HG02973 (cell line): ENCODE results near the gene MCM3.
A peak's percentile ranks its signal among the peaks of the same experiment; 100 is the strongest.

Experiments used
- ATAC-seq: cut with Tn5 transposase; IDR thresholded peaks from one replicate; pipeline ENCODE4 v1.9.1; 2021; ENCODE audit warnings: moderate library complexity; ENCODE audit not compliant: unreplicated experiment

MCM3 gene

DNA sequence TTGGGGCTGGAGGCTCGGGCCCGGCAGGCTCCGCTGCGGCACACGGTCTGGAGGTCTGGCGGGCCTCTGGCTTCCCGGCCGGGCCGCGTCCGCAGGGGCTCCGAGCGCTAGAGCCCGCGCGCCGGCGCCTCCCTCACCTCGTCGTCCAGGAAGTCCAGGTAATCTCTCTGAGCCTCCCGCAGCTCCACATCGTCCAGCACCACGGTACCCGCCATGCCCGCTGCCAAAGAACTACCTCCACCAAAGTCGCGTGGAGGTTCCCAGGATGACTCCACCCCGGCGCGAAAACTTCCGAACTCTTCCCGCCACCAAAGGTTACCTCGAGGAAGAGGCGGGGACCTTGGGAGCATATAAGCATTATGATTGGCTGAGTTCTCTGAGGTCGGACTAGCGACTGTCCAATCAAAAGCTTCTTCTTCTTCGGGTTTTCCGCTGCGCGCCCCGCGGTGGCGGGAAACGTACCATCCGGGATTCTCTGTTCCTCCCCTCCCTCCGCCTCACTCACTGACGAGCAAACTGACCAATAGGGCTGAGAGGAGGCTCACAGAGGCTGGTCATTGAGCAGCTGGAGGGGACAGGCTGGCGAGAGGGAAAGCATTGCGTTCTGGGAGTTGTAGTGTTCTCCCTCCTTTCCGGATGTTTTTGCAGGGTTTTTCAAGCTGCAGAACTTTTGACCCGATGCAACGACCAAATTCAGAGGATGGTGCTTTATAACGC, at the start of gene MCM3:
MCM3 (minus strand) TSS at position 283 of the 717 bp plus-strand sequence; CDS start at position 215, 68 bp downstream.
- ATAC-seq: peak; percentile 95

DNA sequence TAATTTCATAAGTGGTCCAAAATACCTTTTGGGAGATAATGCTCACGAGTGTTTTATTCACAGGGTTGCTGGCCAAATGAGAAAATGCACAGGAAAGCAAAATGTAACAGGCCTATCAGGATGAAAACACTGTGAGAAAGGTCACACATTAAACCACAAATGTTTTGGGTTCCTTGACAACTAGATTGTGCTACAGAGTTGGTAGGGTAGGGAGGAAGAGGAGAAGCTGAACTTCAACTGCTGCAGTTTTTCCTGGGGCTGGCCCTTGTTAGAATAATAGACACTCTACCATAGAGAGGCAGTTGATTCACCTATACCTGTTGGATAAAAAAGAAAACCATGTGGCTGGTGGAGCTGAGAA, 49.3 kb upstream of the MCM3 start:
- no peak for ATAC-seq

DNA sequence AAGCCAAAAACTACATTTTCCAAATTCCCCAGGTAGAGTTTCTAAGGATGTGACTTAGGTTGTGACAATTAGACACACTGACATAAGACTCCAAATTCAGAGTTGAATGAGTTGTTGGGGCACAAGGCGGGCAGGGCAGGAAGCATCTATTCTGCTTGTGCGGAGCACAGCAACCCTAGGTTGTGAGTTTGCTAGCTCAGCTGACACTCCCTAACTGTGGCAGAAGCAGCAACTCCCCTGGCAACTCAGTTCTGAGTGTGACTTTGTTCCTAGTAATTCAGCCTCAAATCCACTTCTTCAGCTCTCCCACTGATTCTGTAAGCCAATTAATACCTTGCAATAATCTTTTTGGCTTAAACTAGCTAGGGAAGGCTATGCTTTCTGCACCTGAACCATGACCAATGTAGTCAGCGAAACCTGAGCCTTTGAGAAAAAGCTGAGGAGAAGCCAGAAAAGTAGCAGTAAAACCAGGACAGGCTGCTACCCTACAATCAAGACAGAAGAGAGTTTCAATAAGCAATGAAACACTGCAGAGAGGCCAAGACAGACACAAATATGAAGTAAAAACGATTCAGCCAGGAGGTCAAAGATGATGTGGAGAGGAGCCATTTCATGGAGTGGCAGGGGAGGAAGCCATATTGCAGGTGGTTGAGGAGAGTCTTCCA, 47.4 kb upstream of the MCM3 start:
- ATAC-seq: no peak

DNA sequence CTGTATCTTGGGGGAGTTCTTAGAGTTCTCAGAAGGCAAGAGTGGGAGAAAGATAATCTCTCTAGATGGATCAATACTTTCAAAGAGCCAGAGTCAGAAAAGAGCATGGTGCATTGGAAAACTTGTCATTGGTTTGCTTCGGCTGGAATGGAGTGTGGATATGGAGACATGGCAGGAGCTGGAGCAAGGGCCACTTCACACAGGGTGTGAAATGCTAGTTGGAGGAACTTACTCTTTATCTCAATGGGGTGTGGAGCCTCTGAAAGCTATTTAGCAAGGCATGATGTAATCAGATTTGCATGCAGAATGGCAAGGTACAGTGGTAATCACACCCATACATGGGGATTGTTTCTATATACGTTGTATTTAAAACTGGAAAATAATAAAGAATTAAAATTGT, 45.9 kb upstream of the MCM3 start:
- no peak for ATAC-seq

DNA sequence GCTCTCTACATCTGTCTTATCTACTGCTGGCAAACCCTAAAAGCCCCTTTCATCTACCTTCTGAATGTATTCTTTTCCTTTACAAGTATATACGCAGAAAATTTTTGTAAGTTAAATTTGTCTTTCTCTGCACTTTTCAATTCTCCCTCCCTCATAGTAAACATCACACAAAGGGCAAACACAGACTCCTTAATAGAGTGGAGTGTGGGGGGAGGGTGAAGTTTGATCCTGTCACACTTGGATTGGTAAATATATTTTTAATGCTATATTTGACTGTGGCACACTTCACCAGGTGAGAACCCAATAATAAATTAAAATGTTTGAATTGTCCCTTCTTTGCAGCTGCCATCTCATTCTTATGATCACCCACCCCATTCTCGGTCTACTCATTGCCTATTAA, 44.2 kb upstream of the MCM3 start:
- no peak for ATAC-seq

DNA sequence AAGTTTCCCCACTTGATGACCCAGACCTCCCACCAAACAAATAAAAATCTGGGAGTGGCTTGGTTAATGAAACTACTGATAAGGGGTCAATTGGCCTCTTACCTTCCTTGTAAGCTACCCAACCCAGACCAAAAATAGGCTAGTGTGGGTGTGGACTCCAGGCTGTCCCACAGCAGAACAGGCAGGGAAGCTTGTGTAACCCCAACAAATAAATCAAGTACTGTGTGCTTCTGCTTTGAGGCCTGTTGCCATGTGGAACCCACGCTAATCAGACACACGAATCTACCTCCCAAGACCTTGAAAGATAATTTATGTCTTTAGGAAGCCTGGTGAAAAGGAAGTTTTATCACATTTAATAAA, 43.7 kb upstream of the MCM3 start:
- no peak for ATAC-seq

DNA sequence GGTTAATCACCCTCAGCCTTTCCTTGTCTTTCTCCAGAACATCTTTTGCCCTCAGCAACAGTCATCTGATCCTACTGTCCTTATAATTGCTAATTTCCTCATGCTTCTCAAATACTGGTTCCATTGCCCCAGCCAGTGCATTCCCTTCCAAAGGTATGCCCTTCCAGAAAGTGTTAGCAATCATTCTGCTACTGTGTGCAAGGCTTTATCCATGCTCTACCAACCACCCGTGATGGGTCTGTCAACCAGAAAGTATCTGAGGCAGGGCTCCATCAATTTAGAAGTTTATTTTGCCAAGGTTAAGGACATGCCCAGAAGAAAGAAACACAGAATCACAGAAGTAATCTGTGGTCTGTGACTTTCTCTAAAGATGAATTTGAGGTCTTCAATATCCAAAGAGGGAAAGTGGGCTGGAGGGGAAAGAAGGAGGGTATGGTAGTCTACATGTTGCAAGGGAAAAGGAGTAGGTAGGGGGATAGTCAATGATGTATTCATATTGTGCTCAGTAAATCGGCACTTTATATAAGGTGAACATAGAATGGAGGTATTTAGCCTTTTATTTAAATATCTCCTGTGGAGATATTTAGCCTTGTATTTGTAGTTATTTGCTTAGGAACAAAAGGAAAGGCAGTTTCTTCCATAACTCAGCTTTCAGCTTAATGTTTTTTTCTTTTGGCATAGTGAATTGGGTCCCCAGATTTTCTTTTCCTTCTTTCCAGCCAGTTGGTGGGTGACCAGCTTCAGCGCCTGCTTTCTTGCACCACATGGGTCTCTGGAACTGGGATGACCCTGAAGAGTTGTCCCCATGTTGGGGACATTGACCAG, 42.2 kb upstream of the MCM3 start:
- no peak for ATAC-seq

DNA sequence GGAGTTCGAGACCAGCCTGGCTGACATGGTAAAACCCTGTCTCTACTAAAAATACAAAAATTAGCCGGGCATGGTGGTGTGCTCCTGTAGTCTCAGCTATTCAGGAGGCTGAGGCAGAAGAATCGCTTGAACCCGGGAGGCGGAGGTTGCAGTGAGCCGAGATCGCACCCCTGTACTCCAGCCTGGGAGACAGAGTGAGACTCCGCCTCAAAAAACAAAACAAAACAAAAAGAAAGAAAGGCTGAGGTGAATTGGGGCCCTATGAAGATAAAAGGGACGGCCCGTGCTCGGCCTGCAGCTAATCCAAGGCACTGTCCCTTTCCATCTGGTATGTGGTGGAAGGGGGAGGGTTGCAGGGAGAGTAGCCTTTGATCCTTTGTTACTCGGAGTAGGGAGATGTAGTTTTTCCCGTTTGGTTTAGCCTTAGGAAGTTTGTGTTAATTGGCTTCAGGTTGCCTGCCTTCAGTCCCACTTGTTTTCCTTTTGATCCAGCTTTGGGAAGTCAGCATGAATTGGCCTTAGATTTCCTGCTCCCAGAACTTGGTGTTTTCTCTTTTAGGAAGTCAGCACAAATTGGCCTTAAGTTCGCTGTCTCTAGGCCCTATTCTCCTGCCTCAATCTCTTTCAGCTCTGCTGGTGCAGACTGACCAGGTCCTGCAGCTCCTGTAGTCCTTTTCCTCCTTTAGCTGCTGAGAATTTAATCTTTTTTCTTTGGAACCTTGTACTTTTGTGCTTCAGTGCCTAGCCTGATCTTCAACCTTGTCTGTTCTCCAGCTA, 41.3 kb upstream of the MCM3 start:
- ATAC-seq: no peak

DNA sequence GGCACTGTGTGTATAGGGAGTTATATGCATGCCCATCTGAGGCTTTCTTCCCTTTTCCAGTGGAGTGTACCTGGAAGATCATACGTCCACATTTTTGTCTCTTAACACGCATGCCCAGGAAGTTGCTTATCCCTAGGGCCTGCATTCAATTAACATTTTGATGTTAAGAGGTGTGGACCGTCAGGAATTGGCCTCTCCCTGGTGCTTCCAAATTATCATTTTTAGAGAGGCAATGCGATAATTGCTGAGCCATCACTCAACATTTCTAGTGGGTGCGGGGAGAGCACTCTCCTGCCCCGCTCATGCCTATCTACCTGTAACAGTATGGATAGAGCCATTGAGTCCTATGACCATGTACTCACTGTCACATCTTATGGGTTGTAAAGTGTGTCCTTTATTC, 39.6 kb upstream of the MCM3 start:
- no peak for ATAC-seq

DNA sequence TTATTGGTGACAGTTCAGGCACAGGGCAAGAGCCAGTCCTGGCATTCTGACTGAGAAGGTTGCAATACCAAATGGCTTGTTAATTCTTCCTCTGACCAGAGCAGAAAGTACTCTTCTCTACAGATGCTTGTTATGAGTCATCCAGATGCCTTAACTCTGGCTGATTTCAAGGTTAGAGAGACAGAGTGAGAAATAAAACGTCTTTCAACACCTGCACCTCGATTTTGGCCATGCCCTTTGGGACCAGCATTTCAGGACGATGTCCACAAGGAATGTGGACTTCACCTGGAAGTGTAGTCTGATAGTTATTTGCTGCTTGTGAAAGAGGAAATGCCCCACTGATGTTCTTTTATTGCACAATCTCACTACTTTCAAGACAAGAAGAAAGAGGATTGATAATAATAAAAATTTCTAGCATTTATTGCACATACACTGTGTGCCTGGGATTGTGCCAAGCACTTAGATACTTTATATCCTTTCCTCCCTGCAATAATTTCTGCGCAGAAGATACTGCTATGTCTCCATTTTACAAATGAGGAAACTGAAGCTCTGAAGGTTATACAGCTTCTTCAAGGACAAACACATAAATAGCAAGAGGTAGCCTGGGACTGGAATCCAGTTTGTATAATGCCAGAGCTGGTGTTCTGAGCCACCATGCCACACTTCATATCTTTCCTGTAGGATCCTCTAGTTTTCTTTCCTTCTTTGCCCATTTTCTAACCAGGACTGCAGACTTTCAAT, 33.5 kb upstream of the MCM3 start:
- peak; percentile 100 for ATAC-seq

DNA sequence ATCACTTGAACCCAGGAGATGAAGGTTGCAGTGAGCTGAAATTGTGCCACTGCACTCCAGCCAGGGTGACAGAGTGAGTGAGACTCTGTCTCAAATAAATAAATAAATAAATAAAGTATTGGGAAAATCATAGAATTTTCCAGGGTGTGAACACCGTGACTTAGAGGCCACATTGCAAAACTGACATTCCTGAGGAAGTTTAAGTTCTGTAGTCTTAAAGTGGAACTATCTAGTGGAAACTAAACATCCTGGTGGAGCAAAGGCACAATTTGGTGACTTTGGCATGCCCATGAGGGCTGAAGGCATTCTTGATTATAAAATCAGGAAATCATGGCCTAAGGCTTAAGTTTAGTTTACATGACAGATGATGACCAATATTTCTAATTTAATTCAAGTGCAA, 32.7 kb upstream of the MCM3 start:
- no peak for ATAC-seq

DNA sequence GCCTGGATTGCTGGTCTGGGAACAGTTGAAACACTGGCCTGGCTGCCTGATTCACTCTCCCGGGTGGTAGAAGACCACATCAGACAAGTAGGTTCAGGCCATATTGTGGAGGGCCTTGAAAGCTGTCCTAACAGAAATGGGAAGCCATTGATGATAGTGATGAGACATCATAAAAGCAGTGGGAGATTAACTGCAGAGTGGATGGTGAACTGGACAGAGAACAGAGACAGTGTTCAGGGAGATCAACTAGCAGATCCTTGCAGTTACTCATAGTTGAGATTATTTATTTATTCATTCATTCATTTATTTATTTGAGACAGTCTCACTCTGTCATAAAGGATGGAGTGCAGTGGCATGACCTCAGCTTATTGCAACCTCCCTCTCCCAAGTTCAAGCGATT, 30.2 kb upstream of the MCM3 start:
- ATAC-seq: no peak

DNA sequence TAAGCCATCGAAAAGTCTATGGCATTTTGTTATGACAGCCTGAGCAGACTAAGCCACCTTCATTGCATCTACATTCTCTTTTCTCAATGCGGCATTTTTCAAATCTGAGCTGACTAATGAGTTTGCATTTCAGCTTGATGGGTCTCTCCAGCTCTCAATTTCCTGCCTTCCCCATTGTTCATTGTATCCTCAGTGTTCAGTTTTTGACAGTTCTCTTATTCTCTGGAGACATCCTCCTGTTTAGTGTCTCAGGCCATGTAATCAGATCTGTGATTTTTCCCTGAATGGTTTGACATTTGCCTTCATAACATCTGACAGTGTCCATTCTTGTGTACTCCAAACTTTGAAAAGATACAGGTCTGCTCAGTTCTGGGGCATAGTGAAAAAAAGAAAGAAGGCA, 27.9 kb upstream of the MCM3 start:
- ATAC-seq: no peak

DNA sequence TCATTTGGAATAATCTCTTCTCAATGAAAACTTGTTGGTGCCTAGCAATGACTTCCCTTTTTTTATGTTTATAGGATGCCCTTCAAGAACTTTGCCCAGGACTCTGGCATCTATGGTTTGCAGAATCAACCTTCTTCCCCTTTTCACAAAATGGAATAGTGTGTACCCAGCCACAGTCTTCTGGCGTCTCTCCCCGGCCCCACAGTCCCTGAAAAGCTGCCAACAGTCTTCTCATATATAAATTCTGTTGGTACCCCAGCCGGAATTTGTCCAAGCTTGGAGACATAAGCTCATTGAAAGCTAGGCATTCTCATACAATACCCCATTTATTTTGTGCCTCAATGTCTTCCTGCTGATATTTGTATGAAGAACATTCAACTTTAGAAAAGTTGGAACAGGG, 26.4 kb upstream of the MCM3 start:
- no peak for ATAC-seq

DNA sequence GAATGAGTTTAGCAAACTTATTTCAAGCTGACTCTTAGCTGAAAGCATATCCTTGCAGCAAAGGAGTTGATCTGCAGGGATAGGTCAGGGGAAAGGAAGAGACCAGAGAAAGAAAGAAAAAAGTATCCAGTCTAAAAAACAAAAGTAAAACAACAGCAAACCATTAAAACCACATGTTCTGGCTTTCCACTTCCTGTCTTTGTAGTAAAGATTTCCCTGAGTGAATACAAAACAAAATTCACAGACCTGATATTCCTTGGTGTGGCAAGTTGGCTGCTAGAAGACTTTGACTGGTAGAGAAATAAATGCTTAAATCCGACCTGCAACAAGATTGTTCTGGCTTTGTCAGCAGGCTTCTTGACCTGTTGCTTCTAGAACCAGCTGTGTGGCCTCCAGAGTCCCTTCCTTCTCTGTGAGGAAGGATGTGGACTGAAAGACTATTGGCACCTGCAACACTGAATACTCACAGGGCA, 23.4 kb upstream of the MCM3 start:
- no peak for ATAC-seq

DNA sequence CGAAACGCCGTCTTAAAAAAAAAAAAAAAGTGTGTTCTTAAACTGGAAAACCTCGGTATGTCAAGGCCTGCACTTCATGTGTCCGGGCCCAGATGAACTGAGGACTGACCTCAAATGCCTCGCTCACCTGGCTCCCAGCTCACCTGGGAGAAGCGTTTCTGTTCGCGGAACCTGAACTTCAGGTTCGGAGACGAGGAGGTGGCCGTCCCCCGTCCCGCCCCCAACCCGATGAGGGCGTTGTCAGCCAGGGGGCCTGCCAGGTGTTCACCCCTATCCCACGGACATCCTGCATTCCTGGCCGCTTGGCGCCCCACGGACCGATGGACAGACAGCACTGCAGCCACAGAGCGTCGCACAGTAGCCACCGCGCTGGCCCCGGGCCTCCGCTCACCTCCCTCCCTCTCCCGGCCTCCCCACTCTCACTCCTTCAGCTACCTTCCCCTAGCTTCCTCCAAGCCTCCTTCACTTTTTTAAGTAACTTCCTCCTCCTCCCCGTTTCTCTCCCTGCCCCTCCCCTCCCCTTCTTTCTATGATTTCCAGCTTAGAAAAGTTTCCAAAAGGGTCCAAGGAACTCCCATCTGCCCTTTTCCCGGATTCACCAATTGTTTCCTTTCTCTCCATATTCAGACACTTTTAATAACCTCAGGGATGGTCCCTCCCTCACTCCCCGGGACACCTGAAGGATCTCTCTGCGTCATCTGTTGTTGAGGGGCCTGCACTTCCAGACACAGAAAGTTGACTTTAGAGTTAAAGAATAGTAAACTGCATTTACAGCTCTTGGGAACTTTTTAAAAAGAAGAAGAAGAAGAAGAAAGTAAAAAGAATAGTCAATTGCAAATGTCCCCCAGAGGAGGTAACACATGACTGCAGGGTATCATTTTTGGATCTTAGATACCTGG, 22.7 kb upstream of the MCM3 start:
- no peak for ATAC-seq

DNA sequence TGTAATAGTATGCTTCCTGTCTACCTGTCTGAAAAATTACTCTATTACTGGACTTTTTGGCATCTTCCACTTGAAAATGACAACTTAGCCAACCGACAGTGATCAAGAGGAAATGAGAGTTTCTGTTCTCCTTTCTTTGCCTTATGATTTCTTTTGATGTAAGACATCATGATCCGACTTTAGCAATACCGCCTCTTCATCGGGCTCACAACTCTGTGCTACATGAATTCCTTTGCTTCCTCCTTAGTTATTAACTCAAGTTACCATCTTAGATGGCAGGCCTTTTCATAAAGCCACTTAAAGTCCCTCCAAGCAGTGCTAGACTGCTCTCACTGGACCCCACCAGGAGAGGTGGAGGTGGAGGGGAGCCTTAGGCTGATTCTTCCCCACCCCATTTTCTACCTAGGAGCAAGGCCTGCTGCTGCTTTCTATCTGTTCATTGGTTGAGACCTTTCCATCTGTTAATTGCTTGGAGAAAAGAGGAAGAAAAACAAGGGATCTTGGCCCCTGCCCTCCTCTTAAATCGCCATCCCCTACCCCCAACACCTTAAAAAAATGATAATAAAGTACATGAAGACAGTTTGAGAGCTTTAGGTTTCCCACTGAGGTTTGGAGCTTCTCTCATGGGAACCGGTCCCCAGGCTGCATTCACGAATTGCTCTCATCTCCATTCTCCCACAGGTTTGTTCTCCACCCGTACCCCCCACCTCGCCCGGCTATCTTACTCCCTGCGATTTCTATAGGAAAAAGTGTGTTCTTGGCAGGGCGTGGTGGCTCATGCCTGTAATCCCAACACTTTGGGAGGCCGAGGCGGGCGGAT, 21.6 kb upstream of the MCM3 start:
- peak; percentile 67 for ATAC-seq

DNA sequence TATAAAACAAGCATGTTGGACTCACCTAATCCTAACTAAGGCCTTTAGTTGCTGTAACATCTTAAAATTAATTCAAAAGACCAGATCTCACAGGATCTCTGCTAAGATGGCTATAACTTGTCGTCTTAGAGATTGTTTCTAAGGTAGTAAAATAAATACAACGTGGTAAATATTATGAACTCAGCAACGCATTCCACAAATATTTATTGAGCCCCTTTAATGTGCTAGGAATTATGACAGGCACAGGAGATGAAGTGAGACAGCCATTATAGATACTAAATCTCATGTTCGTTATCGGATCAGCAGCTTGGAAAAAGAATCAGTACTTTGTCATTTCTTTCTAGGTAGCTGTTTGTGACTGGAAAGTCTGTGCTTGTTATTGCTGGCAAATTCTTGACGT, 20.9 kb upstream of the MCM3 start:
- ATAC-seq: peak; percentile 15

DNA sequence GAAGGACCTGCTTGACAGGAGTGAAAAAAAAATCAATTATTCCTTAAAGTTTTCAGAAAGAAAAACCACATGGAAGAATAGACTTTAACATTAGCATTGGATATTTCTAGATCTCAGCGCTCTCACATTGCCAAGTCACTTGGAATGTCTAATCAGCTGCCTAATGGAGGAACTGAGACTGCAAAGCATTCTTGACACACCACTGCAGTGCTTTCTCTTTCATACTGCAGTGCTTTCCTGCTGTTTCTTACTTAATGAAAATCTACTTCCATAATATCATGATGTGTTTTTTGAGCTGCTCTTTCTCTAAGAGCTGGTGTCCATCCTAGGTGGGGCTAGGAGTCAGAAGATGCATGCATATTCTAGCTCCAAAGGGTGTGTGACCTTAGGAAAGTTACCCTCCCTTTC, 20.4 kb upstream of the MCM3 start:
- peak; percentile 56 for ATAC-seq
